HG03139 (cell line): ENCODE data around the gene TMEM115.
A peak's percentile ranks its signal among the peaks of the same experiment; 100 is the strongest.

Source experiments
- ATAC-seq: cut with Tn5 transposase; IDR thresholded peaks from one replicate; pipeline ENCODE4 v1.9.1; 2021; ENCODE audit not compliant: unreplicated experiment

The TMEM115 gene

GRCh38 chr3:50334339-50335075, 24.8 kb downstream of the TMEM115 start:
- ATAC-seq, result no peak

GRCh38 chr3:50333744-50334328, 25.5 kb downstream of the TMEM115 start:
- ATAC-seq, result no peak

GRCh38 chr3:50331364-50331907, 27.9 kb downstream of the TMEM115 start:
- no peak for ATAC-seq

- no peak for ATAC-seq
These were observed 29.0 kb downstream of the TMEM115 start for GRCh38 chr3:50330330-50330729.

- ATAC-seq, result peak; percentile 75
These were observed 31.2 kb downstream of the TMEM115 start, which contains the start of gene TUSC2 for GRCh38 chr3:50327943-50328691. TUSC2 (minus strand) TSS chr3:50328223; CDS start chr3:50328099, 124 bp downstream.

GRCh38 chr3:50327129-50327528, 32.2 kb downstream of the TMEM115 start:
- no peak for ATAC-seq

- ATAC-seq, result no peak
These were observed 33.2 kb downstream of the TMEM115 start for GRCh38 chr3:50326182-50326541.

- ATAC-seq, result no peak
These were observed 33.7 kb downstream of the TMEM115 start for GRCh38 chr3:50325497-50326181.

GRCh38 chr3:50325113-50325480, 34.2 kb downstream of the TMEM115 start:
- no peak for ATAC-seq

- no peak for ATAC-seq
These were observed 34.8 kb downstream of the TMEM115 start for GRCh38 chr3:50324351-50325112.

GRCh38 chr3:50323614-50324199, 35.6 kb downstream of the TMEM115 start:
- ATAC-seq, result no peak

GRCh38 chr3:50323092-50323600, 36.2 kb downstream of the TMEM115 start:
- ATAC-seq, result no peak

- no peak for ATAC-seq
These were observed 36.8 kb downstream of the TMEM115 start, which contains the start of gene HYAL2 for GRCh38 chr3:50322386-50323091. HYAL2 (minus strand) TSS chr3:50322745; CDS start chr3:50320489, 2,256 bp downstream.

GRCh38 chr3:50322115-50322385, 37.3 kb downstream of the TMEM115 start:
- no peak for ATAC-seq

GRCh38 chr3:50321336-50322114, 37.8 kb downstream of the TMEM115 start:
- peak; percentile 65 for ATAC-seq

- ATAC-seq, result peak; percentile 34
These were observed 38.4 kb downstream of the TMEM115 start for GRCh38 chr3:50320853-50321335.

- ATAC-seq, result no peak
These were observed 39.3 kb downstream of the TMEM115 start for GRCh38 chr3:50319894-50320625.
